PC-3 (cell line): ENCODE results near the gene DNAJC8. TPM values are rescaled to one million over a fixed set of nuclear protein-coding genes. Genes with fewer than 3 reads are reported as not detected.
A peak's percentile ranks its signal among the peaks of the same experiment; 100 is the strongest.

Experiments
- ATAC-seq: fragments of 200-7000 bp; cut with Tn5 transposase; 2 replicates; pipeline ENCODE4 v1.9.1; 2020; ENCODE audit warnings: mild to moderate bottlenecking, moderate library complexity
- BruUV-seq: library from RNA; stranded (reverse); fragments of 400-500 nt; replicated peaks from 2 replicates; lab custom pipeline; 2021; lab: Mats Ljungman, UMichigan
- CTCF ChIA-PET: fragments of 300-600 bp; sonication (Branson Sonifier 250); formaldehyde crosslinking; loops from one replicate; lab custom pipeline; 2022; ENCODE audit warnings: antibody characterized with exemption; lab: Charles Lee
- POLR2A ChIA-PET: fragments of 300-600 bp; sonication (Branson Sonifier 250); formaldehyde crosslinking; loops from one replicate; lab custom pipeline; 2022; ENCODE audit warnings: antibody characterized with exemption; ENCODE audit not compliant: unreplicated experiment; lab: Charles Lee
- DNase-seq: peaks from one replicate; pipeline ENCODE4 v3.0.0-alpha.2; 2015
- H2AFZ ChIP-seq: fragments of 300-600 bp; sonication (generic); 2 replicates; pipeline ENCODE4 v1.6.0; 2016; ENCODE audit warnings: antibody characterized with exemption, low read length
- H3F3A ChIP-seq: fragments of 300-600 bp; sonication (generic); one replicate; pipeline ENCODE4 v1.6.0; 2017; ENCODE audit warnings: antibody characterized with exemption, low read length, control low read depth, mild to moderate bottlenecking; ENCODE audit not compliant: unreplicated experiment
- H3K27ac ChIP-seq: fragments of 300-600 bp; sonication (generic); 2 replicates; pipeline ENCODE4 v1.5.1; 2016; ENCODE audit warnings: mild to moderate bottlenecking, low read length
- H3K27me3 ChIP-seq: fragments of 300-600 bp; sonication (generic); 2 replicates; pipeline ENCODE4 v1.6.1; 2016; ENCODE audit warnings: low read length, mixed read lengths
- H3K36me3 ChIP-seq: fragments of 300-600 bp; sonication (generic); 2 replicates; pipeline ENCODE4 v1.6.1; 2016; ENCODE audit warnings: low read depth, mixed run types, low read length, mixed read lengths
- H3K4me1 ChIP-seq: fragments of 300-600 bp; sonication (generic); 2 replicates; pipeline ENCODE4 v1.5.1; 2016; ENCODE audit warnings: low read length; ENCODE audit not compliant: insufficient read depth
- H3K4me2 ChIP-seq: fragments of 300-600 bp; sonication (generic); 2 replicates; pipeline ENCODE4 v1.6.0; 2016; ENCODE audit warnings: low read length
- H3K4me3 ChIP-seq: fragments of 300-600 bp; sonication (generic); 2 replicates; pipeline ENCODE4 v1.5.1; 2016; ENCODE audit warnings: mild to moderate bottlenecking, low read length, mixed read lengths
- H3K79me2 ChIP-seq: fragments of 300-600 bp; sonication (generic); 2 replicates; pipeline ENCODE4 v1.6.1; 2017; ENCODE audit warnings: low read length, mixed read lengths
- H3K9ac ChIP-seq: fragments of 300-600 bp; sonication (generic); 2 replicates; pipeline ENCODE4 v1.6.0; 2016; ENCODE audit warnings: mild to moderate bottlenecking, low read length
- H3K9me2 ChIP-seq: fragments of 300-600 bp; sonication (generic); replicated peaks from 2 replicates; pipeline ENCODE4 v1.6.1; 2016; ENCODE audit warnings: mixed run types, low read length, mixed read lengths
- H3K9me3 ChIP-seq: fragments of 300-600 bp; sonication (generic); 2 replicates; pipeline ENCODE4 v1.6.1; 2016; ENCODE audit warnings: low read length, mixed read lengths
- H4K20me1 ChIP-seq: fragments of 300-600 bp; sonication (generic); 2 replicates; pipeline ENCODE4 v1.6.1; 2016; ENCODE audit warnings: low read length, mixed read lengths
- CTCF ChIP-seq: fragments of 300-600 bp; sonication (generic); conservative IDR thresholded peaks from 2 replicates; pipeline ENCODE4 v1.5.1; 2017; ENCODE audit warnings: antibody characterized with exemption, low read depth, mild to moderate bottlenecking, low read length
- EZH2 ChIP-seq: fragments of 300-600 bp; sonication (generic); IDR thresholded peaks from one replicate; pipeline ENCODE4 v1.6.1; 2017; ENCODE audit warnings: antibody characterized with exemption, mild to moderate bottlenecking, low read length; ENCODE audit not compliant: unreplicated experiment
- EZH2phosphoT487 ChIP-seq: fragments of 300-600 bp; sonication (generic); IDR thresholded peaks from 2 replicates; pipeline ENCODE4 v1.6.1; 2018; ENCODE audit warnings: mild to moderate bottlenecking, antibody characterized with exemption, low read length, borderline replicate concordance
- intact Hi-C: fragments of 100-400 bp; cut with micrococcal nuclease; formaldehyde crosslinking; loops from 2 replicates; pipeline ENCODE4 v1.9.0; 2023
- total RNA-seq: library from RNA; depleted of rRNA; stranded (reverse); fragments of >200 nt; gene quantifications from 2 replicates; pipeline ENCODE4 v1.2.3, GENCODE V29; 2014

Gene DNAJC8
- total RNA-seq, 1 experiment from 2014 or later, result 63.6 TPM

DNA sequence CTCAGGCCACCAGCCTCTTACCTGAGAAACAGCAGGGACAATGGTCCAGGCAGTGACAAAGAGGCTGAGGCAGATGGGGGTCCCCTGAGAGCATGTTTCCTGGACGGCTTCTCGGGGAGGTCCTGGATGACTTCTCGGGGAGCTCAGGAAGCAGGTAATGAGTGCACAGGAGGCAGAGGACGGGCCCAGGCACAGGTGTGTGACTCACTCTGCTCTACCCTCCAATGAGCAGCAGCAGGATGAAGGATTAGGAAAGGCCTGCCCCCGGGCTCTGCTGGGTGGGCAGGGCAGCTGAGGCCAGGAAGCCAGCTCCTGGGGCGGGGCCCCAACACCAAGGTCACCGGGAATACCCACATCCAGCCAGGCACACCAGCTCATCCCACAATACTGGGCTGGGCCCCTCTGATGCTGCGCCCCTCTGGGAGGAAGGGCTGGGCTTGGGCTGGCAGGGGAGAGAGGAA lies 39.1 kb downstream of the DNAJC8 start:
- peak overlapping the region; percentile 41; the same call in 1 of the 2 replicates for H3K4me3 ChIP-seq
- 0 out of 2 replicates have a peak overlapping the region, but pooled peaks have one; percentile 44 for H2AFZ ChIP-seq
- H3F3A ChIP-seq, result no peaks in the 10 kb centered on the region
- H3K9me3 ChIP-seq, result no peaks in the 10 kb centered on the region
- H3K36me3 ChIP-seq, result no peaks in the 10 kb centered on the region; the same call in 1 of the 2 replicates
- H3K27ac ChIP-seq, result no peak overlapping the region
- H3K79me2 ChIP-seq, result no peaks in the 10 kb centered on the region
- ChIA-PET CTCF (interaction anchor here (0.6 kb wide), 1 partner anchor 349 kb away, joined by 4 read pairs; no protein-coding TSS in a partner anchor), POLR2A (interaction anchor here (0.6 kb wide), 1 partner anchor 105 kb away, joined by 4 read pairs; the partner anchor contains the start of gene EYA3)
- no peaks in the 10 kb centered on the region for H3K27me3 ChIP-seq
- H3K9me2 ChIP-seq, result no peaks in the 10 kb centered on the region
- peaks cover 20% of the 10 kb centered on the region for H3K4me1 ChIP-seq
- H4K20me1 ChIP-seq, result no peaks in the 10 kb centered on the region
- no TSS peak for BruUV-seq
- peak; percentile 77 for DNase-seq
- peak overlapping the region; percentile 62 for H3K4me2 ChIP-seq
- H3K9ac ChIP-seq, result no peak overlapping the region
- intact Hi-C loops, result loop anchor here (1.0 kb wide), 1 partner anchor 40 kb away; no protein-coding TSS in a partner anchor
- TF ChIP-seq CTCF (no peak), EZH2 (no peak), EZH2phosphoT487 (no peak)
- peak; percentile 83 for ATAC-seq

DNA sequence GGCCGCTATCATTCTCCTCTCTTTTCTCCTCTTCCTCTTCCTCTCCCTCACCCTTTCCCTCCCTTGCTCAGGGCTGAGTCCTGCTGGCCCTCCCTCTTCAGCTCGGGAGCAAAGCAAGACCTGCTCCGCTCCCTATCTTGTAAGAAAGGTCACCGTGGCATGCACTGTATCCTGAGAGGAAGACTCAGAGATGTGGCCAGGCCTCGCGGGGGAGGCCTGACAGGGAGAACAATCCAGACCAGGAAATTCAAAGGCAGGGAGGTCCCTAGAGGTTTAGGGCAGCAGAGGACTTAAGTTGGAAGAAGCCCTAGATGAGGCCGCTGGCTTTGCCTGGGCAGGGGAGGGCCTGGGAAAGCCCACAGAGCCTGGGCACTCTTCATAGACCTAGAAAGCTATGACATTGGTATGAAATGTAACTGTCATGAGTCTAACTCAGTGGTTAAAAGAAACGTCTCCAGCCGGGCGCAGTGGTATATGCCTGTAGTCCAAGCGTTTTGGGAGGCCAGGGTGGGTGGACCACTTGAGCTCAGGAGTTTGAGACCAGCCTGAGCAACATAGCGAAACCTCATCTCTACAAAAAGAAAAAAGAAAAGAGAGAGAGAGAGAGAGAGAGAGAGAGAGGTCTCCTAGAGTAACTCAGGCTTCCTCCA lies 41.7 kb downstream of the DNAJC8 start:
- BruUV-seq, result no TSS peak
- H3K27ac ChIP-seq, result no peak overlapping the region
- CTCF ChIA-PET, result no interaction called here
- intact Hi-C loops, result no loop called here
- no peaks in the 10 kb centered on the region for H3K9me2 ChIP-seq
- no peak overlapping the region for H3K4me2 ChIP-seq
- H3K9ac ChIP-seq, result no peak overlapping the region
- H3K27me3 ChIP-seq, result no peaks in the 10 kb centered on the region
- DNase-seq (no peak), ATAC-seq (no peak)
- no peaks in the 10 kb centered on the region for H4K20me1 ChIP-seq
- H3F3A ChIP-seq, result no peaks in the 10 kb centered on the region
- H3K9me3 ChIP-seq, result no peaks in the 10 kb centered on the region
- POLR2A ChIA-PET, result interaction anchor here (0.7 kb wide), 1 partner anchor 30 kb away, joined by 8 read pairs; no protein-coding TSS in a partner anchor
- no peak overlapping the region for H2AFZ ChIP-seq
- H3K4me3 ChIP-seq, result no peak overlapping the region
- TF ChIP-seq EZH2, result no peak
- no peak for TF ChIP-seq EZH2phosphoT487
- no peak for TF ChIP-seq CTCF
- H3K79me2 ChIP-seq, result no peaks in the 10 kb centered on the region
- H3K4me1 ChIP-seq, result peaks cover 20% of the 10 kb centered on the region
- no peaks in the 10 kb centered on the region for H3K36me3 ChIP-seq
